ENCODE measurements around the gene EIF4G1. TPM values are rescaled to one million over a fixed set of nuclear protein-coding genes. Genes with fewer than 3 reads are reported as not detected.

Gene EIF4G1
- total and polyA plus RNA-seq, 2 experiments from 2014 or later: 227 to 552 TPM

- Histone ChIP-seq H3K36me3 (ENCODE audit: insufficient read depth) (no peaks in the 10 kb centered on the region), H3K27me3 (ENCODE audit: insufficient read depth) (peaks cover 56% of the 10 kb centered on the region), H3K4me2 (no peak overlapping the region), H3K4me1 (ENCODE audit: insufficient read depth) (peaks cover 9% of the 10 kb centered on the region; the same call in 1 of the 2 replicates), H2AFZ (no peak overlapping the region), H4K20me1 (replicated peaks; ENCODE audit: insufficient read depth) (no peaks in the 10 kb centered on the region), H3K79me2 (replicated peaks; ENCODE audit: insufficient read depth) (no peaks in the 10 kb centered on the region), H3K4me3 (no peak overlapping the region), H3F3A (replicated peaks; ENCODE audit: low read depth) (0 out of 2 replicates have a peak, but pooled peaks cover 4% of the 10 kb centered on the region), H3K9me2 (ENCODE audit: insufficient read depth) (no peaks in the 10 kb centered on the region), H3K27ac (ENCODE audit: low read depth) (no peak overlapping the region)
- no peak overlapping the region for H3K27ac Mint-ChIP-seq
- H3K9me3 Mint-ChIP-seq: no peaks in the 10 kb centered on the region
- TF ChIP-seq EZH2phosphoT487 (IDR thresholded peaks at IDR 0.05; ENCODE audit: unreplicated experiment) (no peak), NANOG (IDR thresholded peaks at IDR 0.05; ENCODE audit: borderline replicate concordance) (no peak), CREB1 (CRISPR knock-in tag; IDR thresholded peaks at IDR 0.05; ENCODE audit: low read depth) (no peak), STAT1 (IDR thresholded peaks at IDR 0.05; ENCODE audit: unreplicated experiment) (no peak), CTCF (conservative IDR thresholded peaks at IDR 0.05; ENCODE audit: low read depth in 2 of 2) (no peak), ZNF462 (CRISPR knock-in tag; IDR thresholded peaks at IDR 0.05) (no peak), EZH2 (IDR thresholded peaks at IDR 0.05; ENCODE audit: low read depth, unreplicated experiment) (no peak)
- H3K4me1 Mint-ChIP-seq: peaks cover 14% of the 10 kb centered on the region
- H3K36me3 Mint-ChIP-seq (ENCODE audit: low read depth): no peaks in the 10 kb centered on the region
- H3K4me3 Mint-ChIP-seq: no peak overlapping the region
- DNase-seq (ENCODE audit: low spot score): no peak
- peaks cover 48% of the 10 kb centered on the region for H3K27me3 Mint-ChIP-seq (ENCODE audit: insufficient read depth, low read depth, poor library complexity)
- ATAC-seq: no peak
These were observed 68.8 kb downstream of the EIF4G1 start for GRCh38 chr3:184383033-184383740.
